Measurements from ENCODE around the gene HNRNPH2.

HNRNPH2 gene, protein sequence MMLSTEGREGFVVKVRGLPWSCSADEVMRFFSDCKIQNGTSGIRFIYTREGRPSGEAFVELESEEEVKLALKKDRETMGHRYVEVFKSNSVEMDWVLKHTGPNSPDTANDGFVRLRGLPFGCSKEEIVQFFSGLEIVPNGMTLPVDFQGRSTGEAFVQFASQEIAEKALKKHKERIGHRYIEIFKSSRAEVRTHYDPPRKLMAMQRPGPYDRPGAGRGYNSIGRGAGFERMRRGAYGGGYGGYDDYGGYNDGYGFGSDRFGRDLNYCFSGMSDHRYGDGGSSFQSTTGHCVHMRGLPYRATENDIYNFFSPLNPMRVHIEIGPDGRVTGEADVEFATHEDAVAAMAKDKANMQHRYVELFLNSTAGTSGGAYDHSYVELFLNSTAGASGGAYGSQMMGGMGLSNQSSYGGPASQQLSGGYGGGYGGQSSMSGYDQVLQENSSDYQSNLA

GRCh38 chrX:101407748-101408531, at the start of gene HNRNPH2, which contains the start of gene GLA:
Gene HNRNPH2 (plus strand): TSS chrX:101408222. CDS start chrX:101411989, 3,767 bp downstream.
Gene GLA (minus strand): TSS chrX:101407925. CDS start chrX:101407903, 22 bp downstream.
- DNase-seq (ENCODE audit: low read depth in 2 of 2): peak; percentile 71 to 76

GRCh38 chrX:101359966-101360365, 48.1 kb upstream of the HNRNPH2 start:
- DNase-seq (ENCODE audit: low read depth in 2 of 2): no peak

GRCh38 chrX:101360390-101360789, 47.6 kb upstream of the HNRNPH2 start:
- DNase-seq (ENCODE audit: low read depth in 2 of 2): no peak

DNA sequence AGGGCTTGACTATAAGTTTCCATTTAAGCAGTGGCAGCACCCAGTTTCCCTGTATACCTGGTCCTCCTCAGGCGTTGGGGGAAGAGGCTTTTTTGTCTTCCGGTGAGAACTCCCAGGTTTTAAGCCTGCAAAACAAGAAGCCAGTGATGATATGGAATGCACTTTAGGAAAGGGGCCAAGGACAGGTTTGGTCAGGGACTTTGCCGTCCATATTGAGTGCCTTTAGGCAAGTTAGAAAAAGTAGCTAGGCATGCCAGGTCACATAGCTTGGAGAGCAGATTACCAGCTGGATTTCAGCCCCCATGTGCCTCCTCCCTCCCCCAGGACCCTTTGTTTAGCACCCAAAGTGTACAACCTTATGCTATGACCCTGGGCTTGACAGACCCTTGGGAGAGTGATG, 45.9 kb upstream of the HNRNPH2 start:
- DNase-seq (ENCODE audit: low read depth in 2 of 2): no peak

DNA sequence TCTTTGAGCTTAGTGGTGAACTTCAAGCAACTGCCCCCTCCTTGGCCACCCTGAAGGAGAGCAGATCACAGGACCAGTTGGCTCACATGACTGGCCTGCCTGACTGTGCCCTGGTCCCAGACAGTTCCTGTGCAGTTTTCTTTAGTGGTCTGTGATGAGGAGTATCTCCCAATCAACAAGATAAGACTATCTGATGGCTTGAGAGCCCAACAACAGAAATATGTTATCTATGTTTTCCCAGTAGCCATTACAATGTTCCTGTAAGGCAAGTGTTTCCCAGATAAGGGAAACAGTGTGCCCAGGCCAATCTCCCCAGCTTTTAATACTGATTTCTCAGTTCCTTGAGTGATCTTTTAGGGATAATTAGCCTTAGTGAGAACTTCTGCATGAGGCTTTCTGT, 45.3 kb upstream of the HNRNPH2 start:
- no peak for DNase-seq (ENCODE audit: low read depth in 2 of 2)

- DNase-seq (ENCODE audit: low read depth in 2 of 2): no peak
These were observed 42.7 kb upstream of the HNRNPH2 start for GRCh38 chrX:101365301-101365795.

GRCh38 chrX:101368800-101369199, 39.2 kb upstream of the HNRNPH2 start:
- no peak for DNase-seq (ENCODE audit: low read depth in 2 of 2)

GRCh38 chrX:101369687-101370086, 38.3 kb upstream of the HNRNPH2 start:
- no peak for DNase-seq (ENCODE audit: low read depth in 2 of 2)

DNA sequence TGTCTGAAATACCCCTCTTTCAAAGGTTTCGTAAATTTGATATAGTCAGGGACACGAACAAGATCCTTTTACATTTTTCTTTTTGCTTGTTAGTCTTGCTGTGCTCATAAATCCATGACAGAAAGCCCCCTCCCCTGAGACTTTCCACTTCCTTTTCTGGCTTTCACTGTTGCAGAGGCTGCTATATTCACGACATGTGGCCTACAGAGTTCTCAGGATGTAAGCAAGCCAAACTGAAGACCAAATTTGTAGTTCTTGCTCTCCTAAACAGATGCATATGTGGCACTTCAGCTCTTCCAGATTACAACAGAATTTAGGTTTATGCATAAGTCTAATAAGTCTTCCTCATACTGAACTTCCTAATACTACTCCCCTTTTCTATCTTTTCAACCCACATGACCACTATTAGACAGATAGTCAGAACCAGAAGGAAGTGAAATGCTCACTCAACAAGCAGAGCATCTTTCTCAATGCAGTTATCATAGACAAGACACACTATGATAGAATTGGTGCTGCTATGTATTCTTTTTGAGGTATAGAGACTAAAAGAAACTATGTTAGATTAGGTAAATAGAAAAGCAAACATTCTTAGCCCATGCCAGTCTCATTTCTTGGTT, 37.0 kb upstream of the HNRNPH2 start:
- no peak for DNase-seq (ENCODE audit: low read depth in 2 of 2)

- no peak for DNase-seq (ENCODE audit: low read depth in 2 of 2)
These were observed 30.5 kb upstream of the HNRNPH2 start for GRCh38 chrX:101377547-101377946.

DNA sequence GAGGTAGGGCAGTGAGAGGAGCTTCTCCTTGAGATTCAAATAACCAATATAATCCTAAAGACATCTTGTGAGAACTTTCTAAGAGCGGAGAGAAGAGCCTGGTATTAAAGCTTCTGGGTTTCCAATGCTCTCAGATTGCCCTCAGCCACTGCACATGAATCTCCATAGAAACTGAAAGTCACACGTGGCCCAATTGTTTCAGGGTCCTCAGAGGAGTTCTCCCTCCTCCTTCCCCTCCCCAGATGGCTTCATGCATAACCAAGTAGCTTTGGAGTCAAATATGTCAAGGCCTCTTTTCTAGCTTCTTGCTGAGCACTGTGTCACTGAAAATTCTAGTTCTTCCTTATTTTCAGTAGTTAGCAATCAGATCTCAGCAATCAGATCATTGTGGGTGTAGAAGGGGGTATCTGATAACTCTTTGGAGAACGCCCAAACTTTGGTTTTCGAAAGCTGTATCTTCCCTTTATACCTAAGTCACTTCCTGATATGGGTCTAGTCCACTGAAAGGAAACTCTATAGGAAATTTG, 24.3 kb upstream of the HNRNPH2 start:
- no peak for DNase-seq (ENCODE audit: low read depth in 2 of 2)

- DNase-seq (ENCODE audit: low read depth in 2 of 2): no peak
These were observed 22.9 kb upstream of the HNRNPH2 start for GRCh38 chrX:101385026-101385684.

GRCh38 chrX:101385795-101386541, 22.1 kb upstream of the HNRNPH2 start, which contains the start of gene BTK:
Gene BTK (minus strand): TSS chrX:101386191. CDS start chrX:101375284, 10,907 bp downstream.
- no peak for DNase-seq (ENCODE audit: low read depth in 2 of 2)

- no peak for DNase-seq (ENCODE audit: low read depth in 2 of 2)
These were observed 21.5 kb upstream of the HNRNPH2 start for GRCh38 chrX:101386542-101386885.

GRCh38 chrX:101388604-101389003, 19.4 kb upstream of the HNRNPH2 start:
- DNase-seq (ENCODE audit: low read depth in 2 of 2): no peak

- peak; percentile 71 to 72 for DNase-seq (ENCODE audit: low read depth in 2 of 2)
These were observed 17.1 kb upstream of the HNRNPH2 start, which contains the start of gene RPL36A for GRCh38 chrX:101390664-101391525. Gene RPL36A (plus strand): TSS chrX:101391011. CDS start chrX:101391044, 33 bp downstream.

DNA sequence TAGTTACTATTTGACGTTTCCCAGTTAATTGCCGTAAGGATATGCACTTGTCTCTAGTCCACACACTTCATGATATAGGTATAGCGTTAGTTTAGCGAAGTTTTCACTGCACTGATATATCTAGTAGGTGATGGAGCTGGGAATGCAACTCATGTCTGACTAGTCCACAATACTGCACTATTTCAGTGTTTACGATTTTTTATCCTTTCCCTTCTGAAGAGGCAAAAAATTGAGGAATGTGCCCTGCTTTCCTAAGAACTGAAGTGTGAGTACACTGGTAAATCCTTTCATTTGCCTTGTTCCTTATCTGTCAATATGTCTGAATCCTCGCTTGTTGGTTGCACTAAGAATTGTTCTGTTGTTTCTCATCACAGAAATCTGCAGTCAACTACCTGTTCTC, 16.2 kb upstream of the HNRNPH2 start:
- no peak for DNase-seq (ENCODE audit: low read depth in 2 of 2)

- DNase-seq (ENCODE audit: low read depth in 2 of 2): no peak
These were observed 14.3 kb upstream of the HNRNPH2 start for GRCh38 chrX:101393530-101394305.

DNA sequence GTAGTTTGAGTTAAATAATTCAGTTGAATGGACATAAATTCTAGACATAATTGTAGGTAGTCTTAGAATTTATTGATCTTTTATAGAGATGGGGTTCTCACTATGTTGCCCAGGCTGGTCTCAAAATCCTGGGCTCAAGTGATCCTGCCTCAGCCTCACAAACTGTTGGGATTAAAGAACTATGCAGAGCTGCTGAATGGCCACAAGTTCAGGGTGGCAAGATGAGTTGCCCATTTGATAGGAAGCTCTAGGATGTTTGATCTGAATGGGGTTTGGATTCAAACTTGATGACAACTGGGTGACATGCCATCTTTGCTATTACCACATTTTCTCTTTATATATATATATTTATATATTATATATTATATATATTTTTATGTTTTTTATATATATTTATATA, 13.7 kb upstream of the HNRNPH2 start:
- no peak for DNase-seq (ENCODE audit: low read depth in 2 of 2)

Data from stimulated activated CD4-positive, alpha-beta T cell treated with anti-CD3 and anti-CD28 coated beads, Interleukin-4, amount 100 ng/mL, for 48 hours (primary cell).